WTC11 (cell line): ENCODE measurements around the gene TMEM130.
A peak's percentile ranks its signal among the peaks of the same experiment; 100 is the strongest.

Source experiments
- ATF2 ChIP-seq: sonication (generic); formaldehyde crosslinking; IDR thresholded peaks from 2 replicates; pipeline ENCODE4 v1.8.1; 2022; ENCODE audit warnings: low read depth, missing genetic modification reagents, borderline replicate concordance
- ATF3 ChIP-seq: sonication (generic); formaldehyde crosslinking; conservative IDR thresholded peaks from 2 replicates; pipeline ENCODE4 v1.8.1; 2022; ENCODE audit warnings: mild to moderate bottlenecking, missing genetic modification reagents
- CTCF ChIP-seq: fragments of 200-600 bp; IDR thresholded peaks from 2 replicates; pipeline ENCODE4 v1.8.0; 2022; ENCODE audit warnings: antibody characterized with exemption
- ELF4 ChIP-seq: sonication (generic); formaldehyde crosslinking; IDR thresholded peaks from 2 replicates; pipeline ENCODE4 v1.8.1; 2022; ENCODE audit warnings: low read depth, mild to moderate bottlenecking, moderate library complexity, missing genetic modification reagents
- FOXP4 ChIP-seq: sonication (generic); formaldehyde crosslinking; IDR thresholded peaks from 2 replicates; pipeline ENCODE4 v1.8.0; 2022; ENCODE audit warnings: mild to moderate bottlenecking, missing genetic modification reagents
- IRF2 ChIP-seq: sonication (generic); formaldehyde crosslinking; IDR thresholded peaks from 2 replicates; pipeline ENCODE4 v1.8.0; 2022; ENCODE audit warnings: low read depth, missing genetic modification reagents, borderline replicate concordance
- RELA ChIP-seq: sonication (generic); formaldehyde crosslinking; IDR thresholded peaks from 2 replicates; pipeline ENCODE4 v1.8.1; 2022; ENCODE audit warnings: missing genetic modification reagents, mild to moderate bottlenecking, borderline replicate concordance
- USF2 ChIP-seq: sonication (generic); formaldehyde crosslinking; IDR thresholded peaks from 2 replicates; pipeline ENCODE4 v1.8.1; 2023; ENCODE audit warnings: mild to moderate bottlenecking, missing genetic modification reagents, moderate library complexity
- ZNF121 ChIP-seq: sonication (generic); formaldehyde crosslinking; IDR thresholded peaks from 2 replicates; pipeline ENCODE4 v1.8.0; 2023; ENCODE audit warnings: missing genetic modification reagents
- TF ChIP-seq, protein P1 (sequence below): fragments of 250-450 bp; sonication (Bioruptor Pico); IDR thresholded peaks from 2 replicates; pipeline ENCODE4 v1.9.0; 2021; ENCODE audit warnings: mild to moderate bottlenecking
- TF ChIP-seq, protein P2 (sequence below): sonication (generic); formaldehyde crosslinking; conservative IDR thresholded peaks from 2 replicates; pipeline ENCODE4 v1.8.1; 2023; ENCODE audit warnings: mild to moderate bottlenecking, low read depth, missing genetic modification reagents, moderate library complexity
- TF ChIP-seq, protein P3 (sequence below): fragments of 250-450 bp; sonication (Bioruptor Pico); IDR thresholded peaks from 2 replicates; pipeline ENCODE4 v1.9.0; 2021; ENCODE audit warnings: mild to moderate bottlenecking, borderline replicate concordance
- TF ChIP-seq, protein P4 (sequence below): sonication (generic); formaldehyde crosslinking; IDR thresholded peaks from 2 replicates; pipeline ENCODE4 v1.8.1; 2023; ENCODE audit warnings: mild to moderate bottlenecking, missing genetic modification reagents

DNA sequence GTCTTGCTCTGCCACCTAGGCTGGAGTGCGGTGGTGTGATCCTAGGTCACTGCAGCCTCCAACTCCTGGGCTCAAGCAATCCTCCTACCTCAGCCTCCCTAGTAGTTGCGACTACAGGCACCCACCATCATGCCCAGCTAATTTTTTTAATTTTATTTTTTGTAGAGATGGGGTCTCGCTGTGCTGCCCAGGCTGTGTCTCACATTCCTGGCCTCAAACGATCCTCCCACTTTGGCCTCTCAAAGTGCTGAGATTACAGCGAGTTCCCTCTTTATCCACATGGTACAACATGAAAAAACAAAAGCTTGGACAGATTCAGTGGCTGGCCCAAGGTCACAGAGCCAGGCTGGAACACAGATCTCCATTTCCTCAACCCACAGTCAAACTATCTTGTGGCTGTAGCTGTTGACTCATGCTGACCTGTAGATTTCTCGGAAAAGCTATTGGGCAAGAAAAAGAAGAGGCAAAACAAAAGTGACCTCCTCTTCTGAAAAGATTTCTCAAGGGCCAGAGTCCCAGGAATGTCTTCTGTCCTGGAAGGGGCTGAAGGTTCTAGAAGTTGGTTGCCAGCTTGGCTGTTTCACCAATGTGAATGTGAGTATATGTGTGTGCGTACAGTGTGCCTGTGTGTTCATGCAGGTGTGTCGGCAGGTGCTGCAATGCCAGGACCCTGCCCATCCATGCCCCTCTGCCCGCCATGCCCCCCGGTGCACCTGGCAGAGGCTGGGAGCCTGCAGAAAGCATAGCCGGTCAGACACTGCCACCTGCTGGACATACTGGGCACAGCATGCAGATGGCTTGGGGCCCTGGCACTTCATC is 28.4 kb downstream of the TMEM130 start:
- TF ChIP-seq FOXP4 (no peak), ELF4 (no peak), ATF3 (CRISPR knock-in tag) (no peak), CTCF (peak; percentile 99), RELA (CRISPR knock-in tag) (no peak), ATF2 (CRISPR knock-in tag) (no peak), USF2 (no peak), ZNF121 (CRISPR knock-in tag) (0 out of 2 replicates have a peak, but pooled peaks have one; percentile 40), IRF2 (CRISPR knock-in tag) (no peak)
- TF ChIP-seq, protein P1, sequence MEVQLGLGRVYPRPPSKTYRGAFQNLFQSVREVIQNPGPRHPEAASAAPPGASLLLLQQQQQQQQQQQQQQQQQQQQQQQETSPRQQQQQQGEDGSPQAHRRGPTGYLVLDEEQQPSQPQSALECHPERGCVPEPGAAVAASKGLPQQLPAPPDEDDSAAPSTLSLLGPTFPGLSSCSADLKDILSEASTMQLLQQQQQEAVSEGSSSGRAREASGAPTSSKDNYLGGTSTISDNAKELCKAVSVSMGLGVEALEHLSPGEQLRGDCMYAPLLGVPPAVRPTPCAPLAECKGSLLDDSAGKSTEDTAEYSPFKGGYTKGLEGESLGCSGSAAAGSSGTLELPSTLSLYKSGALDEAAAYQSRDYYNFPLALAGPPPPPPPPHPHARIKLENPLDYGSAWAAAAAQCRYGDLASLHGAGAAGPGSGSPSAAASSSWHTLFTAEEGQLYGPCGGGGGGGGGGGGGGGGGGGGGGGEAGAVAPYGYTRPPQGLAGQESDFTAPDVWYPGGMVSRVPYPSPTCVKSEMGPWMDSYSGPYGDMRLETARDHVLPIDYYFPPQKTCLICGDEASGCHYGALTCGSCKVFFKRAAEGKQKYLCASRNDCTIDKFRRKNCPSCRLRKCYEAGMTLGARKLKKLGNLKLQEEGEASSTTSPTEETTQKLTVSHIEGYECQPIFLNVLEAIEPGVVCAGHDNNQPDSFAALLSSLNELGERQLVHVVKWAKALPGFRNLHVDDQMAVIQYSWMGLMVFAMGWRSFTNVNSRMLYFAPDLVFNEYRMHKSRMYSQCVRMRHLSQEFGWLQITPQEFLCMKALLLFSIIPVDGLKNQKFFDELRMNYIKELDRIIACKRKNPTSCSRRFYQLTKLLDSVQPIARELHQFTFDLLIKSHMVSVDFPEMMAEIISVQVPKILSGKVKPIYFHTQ (CRISPR knock-in tag): no peak
- TF ChIP-seq, protein P2, sequence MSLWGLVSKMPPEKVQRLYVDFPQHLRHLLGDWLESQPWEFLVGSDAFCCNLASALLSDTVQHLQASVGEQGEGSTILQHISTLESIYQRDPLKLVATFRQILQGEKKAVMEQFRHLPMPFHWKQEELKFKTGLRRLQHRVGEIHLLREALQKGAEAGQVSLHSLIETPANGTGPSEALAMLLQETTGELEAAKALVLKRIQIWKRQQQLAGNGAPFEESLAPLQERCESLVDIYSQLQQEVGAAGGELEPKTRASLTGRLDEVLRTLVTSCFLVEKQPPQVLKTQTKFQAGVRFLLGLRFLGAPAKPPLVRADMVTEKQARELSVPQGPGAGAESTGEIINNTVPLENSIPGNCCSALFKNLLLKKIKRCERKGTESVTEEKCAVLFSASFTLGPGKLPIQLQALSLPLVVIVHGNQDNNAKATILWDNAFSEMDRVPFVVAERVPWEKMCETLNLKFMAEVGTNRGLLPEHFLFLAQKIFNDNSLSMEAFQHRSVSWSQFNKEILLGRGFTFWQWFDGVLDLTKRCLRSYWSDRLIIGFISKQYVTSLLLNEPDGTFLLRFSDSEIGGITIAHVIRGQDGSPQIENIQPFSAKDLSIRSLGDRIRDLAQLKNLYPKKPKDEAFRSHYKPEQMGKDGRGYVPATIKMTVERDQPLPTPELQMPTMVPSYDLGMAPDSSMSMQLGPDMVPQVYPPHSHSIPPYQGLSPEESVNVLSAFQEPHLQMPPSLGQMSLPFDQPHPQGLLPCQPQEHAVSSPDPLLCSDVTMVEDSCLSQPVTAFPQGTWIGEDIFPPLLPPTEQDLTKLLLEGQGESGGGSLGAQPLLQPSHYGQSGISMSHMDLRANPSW (CRISPR knock-in tag): no peak
- TF ChIP-seq, protein P3, sequence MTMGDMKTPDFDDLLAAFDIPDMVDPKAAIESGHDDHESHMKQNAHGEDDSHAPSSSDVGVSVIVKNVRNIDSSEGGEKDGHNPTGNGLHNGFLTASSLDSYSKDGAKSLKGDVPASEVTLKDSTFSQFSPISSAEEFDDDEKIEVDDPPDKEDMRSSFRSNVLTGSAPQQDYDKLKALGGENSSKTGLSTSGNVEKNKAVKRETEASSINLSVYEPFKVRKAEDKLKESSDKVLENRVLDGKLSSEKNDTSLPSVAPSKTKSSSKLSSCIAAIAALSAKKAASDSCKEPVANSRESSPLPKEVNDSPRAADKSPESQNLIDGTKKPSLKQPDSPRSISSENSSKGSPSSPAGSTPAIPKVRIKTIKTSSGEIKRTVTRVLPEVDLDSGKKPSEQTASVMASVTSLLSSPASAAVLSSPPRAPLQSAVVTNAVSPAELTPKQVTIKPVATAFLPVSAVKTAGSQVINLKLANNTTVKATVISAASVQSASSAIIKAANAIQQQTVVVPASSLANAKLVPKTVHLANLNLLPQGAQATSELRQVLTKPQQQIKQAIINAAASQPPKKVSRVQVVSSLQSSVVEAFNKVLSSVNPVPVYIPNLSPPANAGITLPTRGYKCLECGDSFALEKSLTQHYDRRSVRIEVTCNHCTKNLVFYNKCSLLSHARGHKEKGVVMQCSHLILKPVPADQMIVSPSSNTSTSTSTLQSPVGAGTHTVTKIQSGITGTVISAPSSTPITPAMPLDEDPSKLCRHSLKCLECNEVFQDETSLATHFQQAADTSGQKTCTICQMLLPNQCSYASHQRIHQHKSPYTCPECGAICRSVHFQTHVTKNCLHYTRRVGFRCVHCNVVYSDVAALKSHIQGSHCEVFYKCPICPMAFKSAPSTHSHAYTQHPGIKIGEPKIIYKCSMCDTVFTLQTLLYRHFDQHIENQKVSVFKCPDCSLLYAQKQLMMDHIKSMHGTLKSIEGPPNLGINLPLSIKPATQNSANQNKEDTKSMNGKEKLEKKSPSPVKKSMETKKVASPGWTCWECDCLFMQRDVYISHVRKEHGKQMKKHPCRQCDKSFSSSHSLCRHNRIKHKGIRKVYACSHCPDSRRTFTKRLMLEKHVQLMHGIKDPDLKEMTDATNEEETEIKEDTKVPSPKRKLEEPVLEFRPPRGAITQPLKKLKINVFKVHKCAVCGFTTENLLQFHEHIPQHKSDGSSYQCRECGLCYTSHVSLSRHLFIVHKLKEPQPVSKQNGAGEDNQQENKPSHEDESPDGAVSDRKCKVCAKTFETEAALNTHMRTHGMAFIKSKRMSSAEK (CRISPR knock-in tag): no peak
- TF ChIP-seq, protein P4, sequence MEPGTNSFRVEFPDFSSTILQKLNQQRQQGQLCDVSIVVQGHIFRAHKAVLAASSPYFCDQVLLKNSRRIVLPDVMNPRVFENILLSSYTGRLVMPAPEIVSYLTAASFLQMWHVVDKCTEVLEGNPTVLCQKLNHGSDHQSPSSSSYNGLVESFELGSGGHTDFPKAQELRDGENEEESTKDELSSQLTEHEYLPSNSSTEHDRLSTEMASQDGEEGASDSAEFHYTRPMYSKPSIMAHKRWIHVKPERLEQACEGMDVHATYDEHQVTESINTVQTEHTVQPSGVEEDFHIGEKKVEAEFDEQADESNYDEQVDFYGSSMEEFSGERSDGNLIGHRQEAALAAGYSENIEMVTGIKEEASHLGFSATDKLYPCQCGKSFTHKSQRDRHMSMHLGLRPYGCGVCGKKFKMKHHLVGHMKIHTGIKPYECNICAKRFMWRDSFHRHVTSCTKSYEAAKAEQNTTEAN (CRISPR knock-in tag): no peak
